PC-9 (cell line): ENCODE data around the gene CBL. TPM values are rescaled to one million over a fixed set of nuclear protein-coding genes. Genes with fewer than 3 reads are reported as not detected.

Experiments
- BruUV-seq: library from RNA; stranded (reverse); fragments of 400-500 nt; replicated peaks from 2 replicates; lab custom pipeline; 2021; lab: Mats Ljungman, UMichigan
- CTCF ChIA-PET: fragments of 300-600 bp; sonication (Branson Sonifier 250); formaldehyde crosslinking; loops from one replicate; lab custom pipeline; 2022; ENCODE audit warnings: antibody characterized with exemption; lab: Charles Lee
- POLR2A ChIA-PET: fragments of 300-600 bp; sonication (Branson Sonifier 250); formaldehyde crosslinking; loops from one replicate; lab custom pipeline; 2022; ENCODE audit warnings: antibody characterized with exemption; ENCODE audit not compliant: unreplicated experiment; lab: Charles Lee
- DNase-seq, 2 experiments: peaks; one replicate each; pipeline versions ENCODE4 v3.0.0 to v3.0.0-alpha.2; 2015 to 2022; ENCODE audit warnings: mixed read lengths in 1 of 2
- H2AFZ ChIP-seq: fragments of 200-600 bp; sonication (generic); 2 replicates; pipeline ENCODE4 v1.8.1; 2017; ENCODE audit warnings: antibody characterized with exemption
- H3F3A ChIP-seq: fragments of 200-600 bp; sonication (generic); 2 replicates; pipeline ENCODE4 v1.8.1; 2017; ENCODE audit warnings: antibody characterized with exemption, mild to moderate bottlenecking, low read depth; ENCODE audit not compliant: insufficient read depth
- H3K27ac ChIP-seq: fragments of 200-600 bp; sonication (generic); 2 replicates; pipeline ENCODE4 v1.6.1; 2016; ENCODE audit warnings: mixed run types
- H3K27me3 ChIP-seq: fragments of 200-600 bp; sonication (generic); 2 replicates; pipeline ENCODE4 v1.6.1; 2016; ENCODE audit warnings: low read depth, mixed run types; ENCODE audit not compliant: insufficient read depth
- H3K36me3 ChIP-seq: fragments of 200-600 bp; sonication (generic); 2 replicates; pipeline ENCODE4 v1.6.1; 2016; ENCODE audit warnings: low read depth, mixed run types
- H3K4me1 ChIP-seq: fragments of 200-600 bp; sonication (generic); replicated peaks from 2 replicates; pipeline ENCODE4 v1.6.1; 2016; ENCODE audit warnings: mixed run types; ENCODE audit not compliant: insufficient read depth
- H3K4me2 ChIP-seq: fragments of 200-600 bp; sonication (generic); 2 replicates; pipeline ENCODE4 v1.6.1; 2017; ENCODE audit warnings: mixed run types
- H3K4me3 ChIP-seq: fragments of 200-600 bp; sonication (generic); 2 replicates; pipeline ENCODE4 v1.6.1; 2016; ENCODE audit warnings: mixed run types
- H3K79me2 ChIP-seq: fragments of 200-600 bp; sonication (generic); 2 replicates; pipeline ENCODE4 v1.6.1; 2017; ENCODE audit warnings: low read depth, mixed run types
- H3K9me2 ChIP-seq: fragments of 200-600 bp; sonication (generic); 2 replicates; pipeline ENCODE4 v1.8.1; 2017; ENCODE audit warnings: mild to moderate bottlenecking; ENCODE audit not compliant: insufficient read depth
- H3K9me3 ChIP-seq: fragments of 200-600 bp; sonication (generic); 2 replicates; pipeline ENCODE4 v1.8.1; 2016; ENCODE audit warnings: low read depth; ENCODE audit not compliant: insufficient read depth
- H4K20me1 ChIP-seq: fragments of 200-600 bp; sonication (generic); 2 replicates; pipeline ENCODE4 v1.8.1; 2017; ENCODE audit not compliant: insufficient read depth
- EZH2 ChIP-seq: fragments of 200-600 bp; sonication (generic); IDR thresholded peaks from 2 replicates; pipeline ENCODE4 v1.8.0; 2017; ENCODE audit warnings: antibody characterized with exemption, low read depth
- intact Hi-C: fragments of 100-400 bp; cut with micrococcal nuclease; formaldehyde crosslinking; loops from one replicate; pipeline ENCODE4 v1.10.0; 2022; ENCODE audit not compliant: unreplicated experiment
- total RNA-seq: library from RNA; stranded (reverse); gene quantifications from 2 replicates; pipeline ENCODE4 v1.2.3, GENCODE V29; 2021
- TF ChIP-seq, protein P1 (sequence below): fragments of 200-600 bp; sonication (generic); conservative IDR thresholded peaks from 2 replicates; pipeline ENCODE4 v1.6.1; 2017; ENCODE audit warnings: mixed run types, antibody characterized with exemption, mild to moderate bottlenecking, moderate library complexity

CBL gene
- total RNA-seq, 1 experiment from 2014 or later = 32.9 TPM

DNA sequence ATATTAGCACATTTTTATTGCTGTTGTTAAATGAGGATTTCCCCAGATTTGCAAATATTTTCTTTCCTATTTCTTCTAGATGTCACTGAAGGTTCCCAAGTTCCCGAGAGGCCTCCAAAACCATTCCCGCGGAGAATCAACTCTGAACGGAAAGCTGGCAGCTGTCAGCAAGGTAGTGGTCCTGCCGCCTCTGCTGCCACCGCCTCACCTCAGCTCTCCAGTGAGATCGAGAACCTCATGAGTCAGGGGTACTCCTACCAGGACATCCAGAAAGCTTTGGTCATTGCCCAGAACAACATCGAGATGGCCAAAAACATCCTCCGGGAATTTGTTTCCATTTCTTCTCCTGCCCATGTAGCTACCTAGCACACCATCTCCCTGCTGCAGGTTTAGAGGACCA, 93.3 kb downstream of the CBL start:
- Histone ChIP-seq H3K4me3 (no peak overlapping the region), H3K36me3 (peaks cover 31% of the 10 kb centered on the region), H3K27ac (no peak overlapping the region), H4K20me1 (no peaks in the 10 kb centered on the region), H3K27me3 (no peaks in the 10 kb centered on the region), H3K9me3 (no peaks in the 10 kb centered on the region), H3K4me1 (no peaks in the 10 kb centered on the region), H3K79me2 (no peaks in the 10 kb centered on the region), H3F3A (no peaks in the 10 kb centered on the region; the same call in 1 of the 2 replicates), H3K9me2 (no peaks in the 10 kb centered on the region), H2AFZ (no peak overlapping the region), H3K4me2 (no peak overlapping the region)
- CTCF ChIA-PET = no interaction called here
- no peak for TF ChIP-seq EZH2
- TF ChIP-seq, protein P1, sequence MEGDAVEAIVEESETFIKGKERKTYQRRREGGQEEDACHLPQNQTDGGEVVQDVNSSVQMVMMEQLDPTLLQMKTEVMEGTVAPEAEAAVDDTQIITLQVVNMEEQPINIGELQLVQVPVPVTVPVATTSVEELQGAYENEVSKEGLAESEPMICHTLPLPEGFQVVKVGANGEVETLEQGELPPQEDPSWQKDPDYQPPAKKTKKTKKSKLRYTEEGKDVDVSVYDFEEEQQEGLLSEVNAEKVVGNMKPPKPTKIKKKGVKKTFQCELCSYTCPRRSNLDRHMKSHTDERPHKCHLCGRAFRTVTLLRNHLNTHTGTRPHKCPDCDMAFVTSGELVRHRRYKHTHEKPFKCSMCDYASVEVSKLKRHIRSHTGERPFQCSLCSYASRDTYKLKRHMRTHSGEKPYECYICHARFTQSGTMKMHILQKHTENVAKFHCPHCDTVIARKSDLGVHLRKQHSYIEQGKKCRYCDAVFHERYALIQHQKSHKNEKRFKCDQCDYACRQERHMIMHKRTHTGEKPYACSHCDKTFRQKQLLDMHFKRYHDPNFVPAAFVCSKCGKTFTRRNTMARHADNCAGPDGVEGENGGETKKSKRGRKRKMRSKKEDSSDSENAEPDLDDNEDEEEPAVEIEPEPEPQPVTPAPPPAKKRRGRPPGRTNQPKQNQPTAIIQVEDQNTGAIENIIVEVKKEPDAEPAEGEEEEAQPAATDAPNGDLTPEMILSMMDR = no peak
- intact Hi-C loops = no loop called here
- BruUV-seq = no TSS peak
- POLR2A ChIA-PET = no interaction called here
- no peak for DNase-seq

- Histone ChIP-seq H3K4me1 (no peaks in the 10 kb centered on the region), H3K79me2 (no peaks in the 10 kb centered on the region), H3F3A (no peaks in the 10 kb centered on the region; the same call in 1 of the 2 replicates), H3K4me2 (no peak overlapping the region), H4K20me1 (no peaks in the 10 kb centered on the region), H3K27ac (no peak overlapping the region), H3K9me2 (no peaks in the 10 kb centered on the region), H3K4me3 (no peak overlapping the region), H3K36me3 (peaks cover 31% of the 10 kb centered on the region), H2AFZ (no peak overlapping the region), H3K27me3 (no peaks in the 10 kb centered on the region), H3K9me3 (no peaks in the 10 kb centered on the region)
- TF ChIP-seq, protein P1 = no peak
- TF ChIP-seq EZH2 = no peak
- POLR2A ChIA-PET = interaction anchor here (0.6 kb wide), 1 partner anchor 34 kb away, joined by 5 read pairs; no protein-coding TSS in a partner anchor
- intact Hi-C loops = no loop called here
- CTCF ChIA-PET = no interaction called here
- BruUV-seq = no TSS peak
- no peak for DNase-seq
Measured at GRCh38 chr11:119300198-119300964, 94.2 kb downstream of the CBL start.

GRCh38 chr11:119303227-119303718, 97.1 kb downstream of the CBL start:
- Histone ChIP-seq H3K4me3 (no peak overlapping the region), H3K27me3 (no peaks in the 10 kb centered on the region), H3K27ac (no peak overlapping the region), H3K79me2 (no peaks in the 10 kb centered on the region), H3F3A (peaks cover 13% of the 10 kb centered on the region), H3K4me1 (no peaks in the 10 kb centered on the region), H3K9me3 (no peaks in the 10 kb centered on the region), H3K9me2 (no peaks in the 10 kb centered on the region), H3K36me3 (peaks cover 28% of the 10 kb centered on the region; the same call in 1 of the 2 replicates), H3K4me2 (no peak overlapping the region), H2AFZ (no peak overlapping the region), H4K20me1 (no peaks in the 10 kb centered on the region)
- ChIA-PET POLR2A (no interaction called here), CTCF (no interaction called here)
- TF ChIP-seq, protein P1 = no peak
- no peak for TF ChIP-seq EZH2
- no TSS peak for BruUV-seq
- DNase-seq = no peak
- intact Hi-C loops = no loop called here
